H1 (cell line): ENCODE data around the gene CENPV.

Experiments used
- EP300 ChIP-seq, 2 experiments: IDR thresholded peaks; 1 replicate in 1 of 2; 2 replicates in 1 of 2; pipeline ENCODE4 v1.6.1; 2011 to 2012; ENCODE audit warnings: low read depth in 2 of 2, low read length in 2 of 2, mild to moderate bottlenecking in 2 of 2, borderline replicate concordance in 1 of 2, inconsistent platforms in 1 of 2, moderate library complexity in 1 of 2
- HDAC2 ChIP-seq, 2 experiments: fragments of 300-600 bp in 1 of 2; sonication (generic) in 1 of 2; IDR thresholded peaks; 2 replicates each; pipeline ENCODE4 v1.6.1; 2011 to 2012; ENCODE audit warnings: low read depth in 2 of 2, low read length in 2 of 2, mild to moderate bottlenecking in 2 of 2, moderate library complexity in 2 of 2, borderline replicate concordance in 1 of 2, inconsistent platforms in 1 of 2
- MAFK ChIP-seq: IDR thresholded peaks from 2 replicates; pipeline ENCODE4 v1.6.1; 2012; ENCODE audit warnings: low read depth, mild to moderate bottlenecking, improper control_type of control experiment, low read length
- NRF1 ChIP-seq: IDR thresholded peaks from 2 replicates; pipeline ENCODE4 v1.6.1; 2011; ENCODE audit warnings: mild to moderate bottlenecking, low read depth, low read length, improper control_type of control experiment
- POLR2AphosphoS5 ChIP-seq: IDR thresholded peaks from 2 replicates; pipeline ENCODE4 v1.6.1; 2011; ENCODE audit warnings: low read depth, low read length
- YY1 ChIP-seq: IDR thresholded peaks from 2 replicates; pipeline ENCODE4 v1.6.1; 2011; ENCODE audit warnings: low read depth, mild to moderate bottlenecking, low read length
- TF ChIP-seq, protein P1 (sequence below), 3 experiments: IDR thresholded peaks; 1 replicate in 2 of 3; 2 replicates in 1 of 3; pipeline versions ENCODE4 v1.5.1 to v1.6.1; 2011; ENCODE audit warnings: low read length in 3 of 3, mild to moderate bottlenecking in 3 of 3, inconsistent platforms in 2 of 3, low read depth in 1 of 3, moderate library complexity in 1 of 3; ENCODE audit not compliant: insufficient read depth in 1 of 3; ENCODE audit errors: control extremely low read depth in 1 of 3

GRCh38 chr17:16378636-16379282 lies 25.5 kb upstream of the CENPV start:
- TF ChIP-seq, protein P1, sequence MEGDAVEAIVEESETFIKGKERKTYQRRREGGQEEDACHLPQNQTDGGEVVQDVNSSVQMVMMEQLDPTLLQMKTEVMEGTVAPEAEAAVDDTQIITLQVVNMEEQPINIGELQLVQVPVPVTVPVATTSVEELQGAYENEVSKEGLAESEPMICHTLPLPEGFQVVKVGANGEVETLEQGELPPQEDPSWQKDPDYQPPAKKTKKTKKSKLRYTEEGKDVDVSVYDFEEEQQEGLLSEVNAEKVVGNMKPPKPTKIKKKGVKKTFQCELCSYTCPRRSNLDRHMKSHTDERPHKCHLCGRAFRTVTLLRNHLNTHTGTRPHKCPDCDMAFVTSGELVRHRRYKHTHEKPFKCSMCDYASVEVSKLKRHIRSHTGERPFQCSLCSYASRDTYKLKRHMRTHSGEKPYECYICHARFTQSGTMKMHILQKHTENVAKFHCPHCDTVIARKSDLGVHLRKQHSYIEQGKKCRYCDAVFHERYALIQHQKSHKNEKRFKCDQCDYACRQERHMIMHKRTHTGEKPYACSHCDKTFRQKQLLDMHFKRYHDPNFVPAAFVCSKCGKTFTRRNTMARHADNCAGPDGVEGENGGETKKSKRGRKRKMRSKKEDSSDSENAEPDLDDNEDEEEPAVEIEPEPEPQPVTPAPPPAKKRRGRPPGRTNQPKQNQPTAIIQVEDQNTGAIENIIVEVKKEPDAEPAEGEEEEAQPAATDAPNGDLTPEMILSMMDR (IDR thresholded peaks at IDR 0.05; ENCODE audit: control extremely low read depth in 1 of 3, insufficient read depth in 1 of 3, low read depth in 1 of 3, low read length in 3 of 3), result no peak
- TF ChIP-seq YY1 (no peak), HDAC2 (IDR thresholded peaks at IDR 0.05; ENCODE audit: borderline replicate concordance in 1 of 2, low read depth in 2 of 2, low read length in 2 of 2) (no peak), EP300 (IDR thresholded peaks at IDR 0.05; ENCODE audit: borderline replicate concordance in 1 of 2, low read depth in 2 of 2, low read length in 2 of 2) (no peak), POLR2AphosphoS5 (no peak), MAFK (no peak), NRF1 (no peak)
